Measurements from ENCODE around the gene KLK4. TPM values are rescaled to one million over a fixed set of nuclear protein-coding genes. Genes with fewer than 3 reads are reported as not detected.

The KLK4 gene
- polyA plus RNA-seq, 1 experiment: not detected

DNA sequence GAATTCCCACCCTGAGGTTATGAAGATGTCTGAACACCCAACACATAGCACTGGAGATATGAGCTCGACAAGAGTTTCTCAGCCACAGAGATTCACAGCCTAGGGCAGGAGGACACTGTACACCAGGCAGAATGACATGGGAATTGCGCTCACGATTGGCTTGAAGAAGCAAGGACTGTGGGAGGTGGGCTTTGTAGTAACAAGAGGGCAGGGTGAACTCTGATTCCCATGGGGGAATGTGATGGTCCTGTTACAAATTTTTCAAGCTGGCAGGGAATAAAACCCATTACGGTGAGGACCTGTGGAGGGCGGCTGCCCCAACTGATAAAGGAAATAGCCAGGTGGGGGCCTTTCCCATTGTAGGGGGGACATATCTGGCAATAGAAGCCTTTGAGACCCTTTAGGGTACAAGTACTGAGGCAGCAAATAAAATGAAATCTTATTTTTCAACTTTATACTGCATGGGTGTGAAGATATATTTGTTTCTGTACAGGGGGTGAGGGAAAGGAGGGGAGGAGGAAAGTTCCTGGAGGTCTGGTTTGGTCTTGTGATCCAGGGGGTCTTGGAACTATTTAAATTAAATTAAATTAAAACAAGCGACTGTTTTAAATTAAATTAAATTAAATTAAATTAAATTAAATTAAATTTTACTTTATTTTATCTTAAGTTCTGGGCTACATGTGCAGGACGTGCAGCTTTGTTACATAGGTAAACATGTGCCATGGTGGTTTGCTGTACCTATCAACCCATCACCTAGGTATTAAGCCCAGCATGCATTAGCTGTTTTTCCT, 49.5 kb downstream of the KLK4 start:
- Histone ChIP-seq H3K4me3 (ENCODE audit: low read depth, low read length) (no peak overlapping the region), H3K27me3 (ENCODE audit: control insufficient read depth, insufficient read depth, low read length) (no peaks in the 10 kb centered on the region), H3K36me3 (ENCODE audit: control insufficient read depth, insufficient read depth, low read length) (no peaks in the 10 kb centered on the region)
- POLR2A ChIA-PET: no interaction called here
- CTCF ChIA-PET: no interaction called here
- TF ChIP-seq, protein P1, sequence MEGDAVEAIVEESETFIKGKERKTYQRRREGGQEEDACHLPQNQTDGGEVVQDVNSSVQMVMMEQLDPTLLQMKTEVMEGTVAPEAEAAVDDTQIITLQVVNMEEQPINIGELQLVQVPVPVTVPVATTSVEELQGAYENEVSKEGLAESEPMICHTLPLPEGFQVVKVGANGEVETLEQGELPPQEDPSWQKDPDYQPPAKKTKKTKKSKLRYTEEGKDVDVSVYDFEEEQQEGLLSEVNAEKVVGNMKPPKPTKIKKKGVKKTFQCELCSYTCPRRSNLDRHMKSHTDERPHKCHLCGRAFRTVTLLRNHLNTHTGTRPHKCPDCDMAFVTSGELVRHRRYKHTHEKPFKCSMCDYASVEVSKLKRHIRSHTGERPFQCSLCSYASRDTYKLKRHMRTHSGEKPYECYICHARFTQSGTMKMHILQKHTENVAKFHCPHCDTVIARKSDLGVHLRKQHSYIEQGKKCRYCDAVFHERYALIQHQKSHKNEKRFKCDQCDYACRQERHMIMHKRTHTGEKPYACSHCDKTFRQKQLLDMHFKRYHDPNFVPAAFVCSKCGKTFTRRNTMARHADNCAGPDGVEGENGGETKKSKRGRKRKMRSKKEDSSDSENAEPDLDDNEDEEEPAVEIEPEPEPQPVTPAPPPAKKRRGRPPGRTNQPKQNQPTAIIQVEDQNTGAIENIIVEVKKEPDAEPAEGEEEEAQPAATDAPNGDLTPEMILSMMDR (IDR thresholded peaks at IDR 0.05; ENCODE audit: insufficient read depth, low read depth, low read length): no peak
- no peak for DNase-seq (ENCODE audit: low read depth)

DNA sequence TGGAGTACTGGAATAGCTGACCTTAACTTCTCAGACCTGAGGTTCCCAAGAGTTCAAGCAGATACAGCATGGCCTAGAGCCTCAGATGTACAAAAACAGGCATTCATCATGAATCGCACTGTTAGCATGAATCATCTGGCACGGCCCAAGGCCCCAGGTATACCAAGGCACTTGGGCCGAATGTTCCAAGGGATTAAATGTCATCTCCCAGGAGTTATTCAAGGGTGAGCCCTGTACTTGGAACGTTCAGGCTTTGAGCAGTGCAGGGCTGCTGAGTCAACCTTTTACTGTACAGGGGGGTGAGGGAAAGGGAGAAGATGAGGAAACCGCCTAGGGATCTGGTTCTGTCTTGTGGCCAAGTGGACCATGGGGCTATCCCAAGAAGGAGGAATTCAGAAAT, 50.2 kb downstream of the KLK4 start:
- Histone ChIP-seq H3K27me3 (ENCODE audit: control insufficient read depth, insufficient read depth, low read length) (no peaks in the 10 kb centered on the region), H3K4me3 (ENCODE audit: low read depth, low read length) (no peak overlapping the region), H3K36me3 (ENCODE audit: control insufficient read depth, insufficient read depth, low read length) (no peaks in the 10 kb centered on the region)
- ChIA-PET POLR2A (no interaction called here), CTCF (no interaction called here)
- DNase-seq (ENCODE audit: low read depth): no peak
- TF ChIP-seq, protein P1 (IDR thresholded peaks at IDR 0.05; ENCODE audit: insufficient read depth, low read depth, low read length): no peak

DNA sequence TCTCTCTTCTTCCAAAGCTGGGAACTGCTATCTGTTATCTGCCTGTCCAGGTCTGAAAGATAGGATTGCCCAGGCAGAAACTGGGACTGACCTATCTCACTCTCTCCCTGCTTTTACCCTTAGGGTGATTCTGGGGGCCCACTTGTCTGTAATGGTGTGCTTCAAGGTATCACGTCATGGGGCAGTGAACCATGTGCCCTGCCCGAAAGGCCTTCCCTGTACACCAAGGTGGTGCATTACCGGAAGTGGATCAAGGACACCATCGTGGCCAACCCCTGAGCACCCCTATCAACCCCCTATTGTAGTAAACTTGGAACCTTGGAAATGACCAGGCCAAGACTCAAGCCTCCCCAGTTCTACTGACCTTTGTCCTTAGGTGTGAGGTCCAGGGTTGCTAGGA, 51.3 kb downstream of the KLK4 start:
- H3K4me3 ChIP-seq (ENCODE audit: low read depth, low read length): no peak overlapping the region
- TF ChIP-seq, protein P1 (IDR thresholded peaks at IDR 0.05; ENCODE audit: insufficient read depth, low read depth, low read length): no peak
- DNase-seq (ENCODE audit: low read depth): no peak
- no peaks in the 10 kb centered on the region for H3K36me3 ChIP-seq (ENCODE audit: control insufficient read depth, insufficient read depth, low read length)
- POLR2A ChIA-PET: no interaction called here
- CTCF ChIA-PET: no interaction called here
- H3K27me3 ChIP-seq (ENCODE audit: control insufficient read depth, insufficient read depth, low read length): no peaks in the 10 kb centered on the region

DNA sequence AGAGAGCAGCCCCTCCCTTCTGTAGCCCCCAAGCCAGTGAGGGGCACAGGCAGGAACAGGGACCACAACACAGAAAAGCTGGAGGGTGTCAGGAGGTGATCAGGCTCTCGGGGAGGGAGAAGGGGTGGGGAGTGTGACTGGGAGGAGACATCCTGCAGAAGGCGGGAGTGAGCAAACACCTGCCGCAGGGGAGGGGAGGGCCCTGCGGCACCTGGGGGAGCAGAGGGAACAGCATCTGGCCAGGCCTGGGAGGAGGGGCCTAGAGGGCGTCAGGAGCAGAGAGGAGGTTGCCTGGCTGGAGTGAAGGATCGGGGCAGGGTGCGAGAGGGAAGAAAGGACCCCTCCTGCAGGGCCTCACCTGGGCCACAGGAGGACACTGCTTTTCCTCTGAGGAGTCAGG, 52.3 kb downstream of the KLK4 start:
- DNase-seq (ENCODE audit: low read depth): no peak
- Histone ChIP-seq H3K27me3 (ENCODE audit: control insufficient read depth, insufficient read depth, low read length) (no peaks in the 10 kb centered on the region), H3K4me3 (ENCODE audit: low read depth, low read length) (no peak overlapping the region), H3K36me3 (ENCODE audit: control insufficient read depth, insufficient read depth, low read length) (no peaks in the 10 kb centered on the region)
- POLR2A ChIA-PET: no interaction called here
- TF ChIP-seq, protein P1 (IDR thresholded peaks at IDR 0.05; ENCODE audit: insufficient read depth, low read depth, low read length): no peak
- CTCF ChIA-PET: no interaction called here

DNA sequence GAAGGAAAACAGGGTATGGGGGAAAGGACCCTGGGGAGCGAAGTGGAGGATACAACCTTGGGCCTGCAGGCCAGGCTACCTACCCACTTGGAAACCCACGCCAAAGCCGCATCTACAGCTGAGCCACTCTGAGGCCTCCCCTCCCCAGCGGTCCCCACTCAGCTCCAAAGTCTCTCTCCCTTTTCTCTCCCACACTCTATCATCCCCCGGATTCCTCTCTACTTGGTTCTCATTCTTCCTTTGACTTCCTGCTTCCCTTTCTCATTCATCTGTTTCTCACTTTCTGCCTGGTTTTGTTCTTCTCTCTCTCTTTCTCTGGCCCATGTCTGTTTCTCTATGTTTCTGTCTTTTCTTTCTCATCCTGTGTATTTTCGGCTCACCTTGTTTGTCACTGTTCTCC, 53.8 kb downstream of the KLK4 start:
- H3K4me3 ChIP-seq (ENCODE audit: low read depth, low read length): no peak overlapping the region
- DNase-seq (ENCODE audit: low read depth): no peak
- no peaks in the 10 kb centered on the region for H3K27me3 ChIP-seq (ENCODE audit: control insufficient read depth, insufficient read depth, low read length)
- CTCF ChIA-PET: interaction anchor here (0.8 kb wide), 1 partner anchor 41 kb away, joined by 3 read pairs; no protein-coding TSS in a partner anchor
- no peaks in the 10 kb centered on the region for H3K36me3 ChIP-seq (ENCODE audit: control insufficient read depth, insufficient read depth, low read length)
- TF ChIP-seq, protein P1 (IDR thresholded peaks at IDR 0.05; ENCODE audit: insufficient read depth, low read depth, low read length): no peak
- POLR2A ChIA-PET: no interaction called here

Other genes starting within 250 kb of the KLK4 start
- gene SHANK1, start 191.6 kb downstream of the KLK4 start, polyA plus RNA-seq (2011; rRNA removed): 1.6 and 1.8 TPM in 2 replicates
- 82.0 and 136 TPM in 2 replicates for gene CLEC11A, start 188.0 kb downstream of the KLK4 start, polyA plus RNA-seq (2011; rRNA removed)
- not detected in 2 replicates for gene GPR32, start 140.9 kb downstream of the KLK4 start, polyA plus RNA-seq (2011; rRNA removed)
- not detected in 2 replicates for gene ACP4, start 121.0 kb downstream of the KLK4 start, polyA plus RNA-seq (2011; rRNA removed)
- gene KLK1, start 87.6 kb downstream of the KLK4 start, polyA plus RNA-seq (2011; rRNA removed): 0.15 and 0.17 TPM in 2 replicates
- gene KLK15, start 77.8 kb downstream of the KLK4 start, polyA plus RNA-seq (2011; rRNA removed): not detected in 2 replicates
- gene KLK3, start 56.5 kb downstream of the KLK4 start, polyA plus RNA-seq (2011; rRNA removed): not detected in 2 replicates
- not detected in 2 replicates for gene KLK2, start 38.0 kb downstream of the KLK4 start, polyA plus RNA-seq (2011; rRNA removed)
- not detected in 2 replicates for gene KLK5, start 41.6 kb upstream of the KLK4 start, polyA plus RNA-seq (2011; rRNA removed)
- gene KLK6, start 58.2 kb upstream of the KLK4 start, polyA plus RNA-seq (2011; rRNA removed): not detected in 2 replicates
- not detected in 2 replicates for gene KLK7, start 72.5 kb upstream of the KLK4 start, polyA plus RNA-seq (2011; rRNA removed)
- not detected in 2 replicates for gene KLK8, start 90.2 kb upstream of the KLK4 start, polyA plus RNA-seq (2011; rRNA removed)
- gene KLK10, start 108.3 kb upstream of the KLK4 start, polyA plus RNA-seq (2011; rRNA removed): not detected in 2 replicates
- gene KLK11, start 115.2 kb upstream of the KLK4 start, polyA plus RNA-seq (2011; rRNA removed): not detected in 2 replicates
- gene KLK12, start 123.6 kb upstream of the KLK4 start, polyA plus RNA-seq (2011; rRNA removed): not detected in 2 replicates
- gene KLK13, start 153.7 kb upstream of the KLK4 start, polyA plus RNA-seq (2011; rRNA removed): not detected in 2 replicates
- 0.06 TPM in 1 of 2 replicates, not detected in the other for gene KLK14, start 171.5 kb upstream of the KLK4 start, polyA plus RNA-seq (2011; rRNA removed)
- gene CTU1, start 197.0 kb upstream of the KLK4 start, polyA plus RNA-seq (2011; rRNA removed): 2.3 and 3.3 TPM in 2 replicates
- not detected in 2 replicates for gene SIGLEC9, start 213.5 kb upstream of the KLK4 start, polyA plus RNA-seq (2011; rRNA removed)
- gene SIGLEC7, start 230.9 kb upstream of the KLK4 start, polyA plus RNA-seq (2011; rRNA removed): not detected in 2 replicates